PFSK-1 (cell line): ENCODE measurements around the gene NR6A1.

Experiments
- FOXP2 ChIP-seq: optimal IDR thresholded peaks from 2 replicates; pipeline ENCODE3; 2011; ENCODE audit warnings: borderline replicate concordance, control low read depth, inconsistent platforms; ENCODE audit not compliant: insufficient read depth; ENCODE audit errors: extremely low read length, extremely low read depth
- POLR2AphosphoS5 ChIP-seq: IDR thresholded peaks from 2 replicates; pipeline ENCODE4 v1.6.1; 2012; ENCODE audit warnings: low read depth, mild to moderate bottlenecking, control low read depth, low read length, moderate library complexity
- SIN3A ChIP-seq: IDR thresholded peaks from 2 replicates; pipeline ENCODE4 v1.6.1; 2012; ENCODE audit warnings: mild to moderate bottlenecking, low read length, moderate library complexity, borderline replicate concordance; ENCODE audit not compliant: insufficient read depth

DNA sequence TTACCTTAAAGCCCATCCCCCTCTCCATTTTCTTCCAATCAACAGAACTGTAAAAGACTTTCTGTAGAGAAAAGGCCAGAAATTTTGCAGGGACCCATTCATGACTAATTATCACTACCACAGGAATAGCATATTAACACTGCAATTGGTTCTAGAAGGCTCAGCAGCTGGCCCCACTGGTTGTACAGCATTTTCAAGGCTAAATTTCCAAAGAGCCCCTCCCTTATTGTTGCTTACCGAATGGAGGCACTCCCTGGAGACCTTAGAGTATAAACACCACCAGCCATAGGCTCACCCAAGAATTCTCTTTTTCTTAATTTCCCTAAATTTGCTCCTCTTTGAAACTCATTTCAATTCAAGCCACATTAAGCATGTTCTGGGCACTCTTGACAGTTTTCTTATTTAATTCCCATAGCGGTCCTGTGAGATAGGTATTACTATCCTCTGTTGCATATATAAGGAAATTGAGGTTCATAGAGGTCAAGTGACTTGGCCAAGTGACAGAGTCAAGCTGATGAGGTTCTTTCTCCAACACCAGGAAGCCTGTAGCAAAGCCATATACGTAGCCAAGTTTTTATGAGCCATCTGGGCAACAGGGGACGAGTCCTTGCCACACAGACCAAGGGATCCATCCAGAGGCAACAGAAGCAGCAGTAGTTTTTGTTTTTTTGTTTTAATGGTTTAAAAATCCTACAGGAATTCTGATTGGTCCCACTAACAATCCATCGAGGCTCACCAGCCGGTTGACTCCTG, 180.0 kb downstream of the NR6A1 start:
- no peak for TF ChIP-seq POLR2AphosphoS5
- no peak for TF ChIP-seq SIN3A
- no peak for TF ChIP-seq FOXP2
